HG02571 (cell line): ENCODE data around the gene SERPINB2.
A peak's percentile ranks its signal among the peaks of the same experiment; 100 is the strongest.
"Not testable (repeated sequence)": the region's sequence is repeated elsewhere in the genome, so short reads cannot be mapped to it uniquely, and the experiment has no call there.

Experiments used
- ATAC-seq: cut with Tn5 transposase; IDR thresholded peaks from one replicate; pipeline ENCODE4 v1.9.1; 2021; ENCODE audit warnings: mild to moderate bottlenecking, moderate library complexity; ENCODE audit not compliant: unreplicated experiment

SERPINB2 gene

DNA sequence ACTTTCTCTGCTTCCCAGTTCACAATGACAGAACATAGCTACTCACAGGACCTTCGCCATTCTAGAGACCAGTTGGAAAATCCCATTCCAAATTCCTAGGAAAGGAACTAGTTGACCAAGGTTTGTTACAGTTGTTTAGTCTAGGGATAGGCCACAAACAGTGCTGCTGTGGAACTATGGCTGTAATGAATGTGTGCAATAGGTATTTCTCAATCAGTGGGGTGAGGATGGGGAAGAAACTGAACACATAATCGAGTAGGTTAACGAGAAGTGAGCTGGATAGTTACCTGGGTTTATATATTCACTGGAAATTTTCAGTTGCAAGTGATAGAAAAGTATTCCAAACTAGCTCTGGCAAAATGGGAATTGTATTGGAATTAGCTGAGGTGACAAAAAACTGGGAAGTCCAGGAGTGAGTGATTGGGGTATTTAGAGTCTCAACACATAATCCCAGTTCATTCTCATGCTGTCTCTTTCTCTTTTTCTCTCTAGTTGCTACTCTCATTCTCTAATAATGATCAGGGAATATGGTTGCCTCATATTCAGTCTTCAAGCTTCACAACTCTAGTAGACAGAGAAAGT lies 43.4 kb downstream of the SERPINB2 start:
- ATAC-seq: no peak

DNA sequence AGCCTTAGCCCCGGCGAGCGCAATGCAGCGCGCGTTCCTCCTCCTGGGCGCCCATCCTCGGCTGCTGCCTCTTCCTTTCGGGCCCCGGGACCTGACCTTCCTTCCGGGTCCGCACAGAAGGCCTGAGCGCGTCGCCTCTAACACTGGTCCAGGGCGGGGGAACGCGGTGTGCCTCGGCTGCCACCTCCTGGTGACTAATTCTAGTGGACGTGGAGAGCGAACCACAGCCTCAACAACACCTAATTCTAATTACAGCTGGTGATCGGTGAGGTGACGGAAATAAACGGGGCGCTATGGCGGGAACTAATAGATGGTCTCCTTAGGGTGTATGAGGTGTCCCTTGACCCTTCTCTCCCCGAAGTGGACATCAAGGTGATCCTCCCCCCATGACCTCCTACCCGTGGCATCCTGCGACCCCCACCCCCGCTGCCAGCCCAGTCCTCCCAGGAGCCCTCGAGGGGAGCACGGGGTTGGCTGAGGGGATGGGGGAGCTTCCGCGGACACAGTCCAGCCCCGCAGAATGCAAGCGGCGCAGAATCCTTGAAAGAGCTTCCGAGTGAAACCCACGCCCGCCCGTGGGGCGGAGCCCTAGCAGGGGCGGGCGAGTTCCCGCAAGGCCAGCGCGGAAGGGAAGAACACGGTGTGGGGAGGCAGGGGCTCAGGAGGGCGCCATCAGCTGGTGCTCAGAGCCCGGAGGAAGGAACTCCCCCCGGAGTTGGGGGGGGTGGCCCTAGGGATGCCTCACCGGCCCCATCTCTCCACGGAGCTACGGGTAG lies 48.8 kb downstream of the SERPINB2 start:
- peak; percentile 97 for ATAC-seq

DNA sequence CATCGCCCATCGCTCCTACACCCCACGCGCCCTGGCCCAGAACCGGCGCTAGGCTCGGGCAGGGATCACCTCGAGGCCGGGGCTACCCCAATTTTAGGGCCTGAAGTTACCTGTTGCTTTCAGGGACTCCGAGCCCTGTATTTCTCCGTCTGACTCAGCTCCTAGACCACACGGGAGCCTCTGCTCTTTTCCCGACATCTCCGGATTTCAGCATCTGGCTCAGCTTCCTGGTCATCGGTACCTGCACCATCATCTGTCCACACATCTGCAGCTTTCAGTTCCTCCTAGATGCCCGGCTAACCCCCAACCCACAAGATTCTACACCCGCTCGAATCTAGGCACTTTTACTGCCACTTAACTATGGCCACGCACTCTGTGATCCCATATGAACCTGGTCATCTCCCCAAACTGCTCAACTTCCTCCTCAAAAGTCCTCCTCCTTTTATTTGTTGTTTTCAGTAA lies 49.5 kb downstream of the SERPINB2 start:
- peak; percentile 32 for ATAC-seq

DNA sequence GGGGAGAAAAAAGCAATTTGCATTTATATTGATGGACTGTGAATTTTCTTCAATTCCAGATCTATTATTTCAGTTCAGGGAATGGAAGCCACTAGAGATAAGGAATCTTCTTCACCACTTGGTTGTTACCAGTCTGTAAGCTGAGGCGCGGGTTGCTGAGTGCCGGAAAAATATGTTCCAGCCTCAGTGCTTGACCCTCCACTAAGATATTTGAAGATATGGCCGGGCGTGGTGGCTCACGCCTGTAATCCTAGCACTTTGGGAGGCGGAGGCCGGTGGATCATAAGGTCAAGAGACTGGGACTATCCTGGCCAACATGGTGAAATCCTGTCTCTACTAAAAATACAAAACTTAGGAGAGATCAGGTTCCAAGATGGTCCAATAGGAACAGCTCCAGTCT lies 52.5 kb downstream of the SERPINB2 start:
- no peak for ATAC-seq

DNA sequence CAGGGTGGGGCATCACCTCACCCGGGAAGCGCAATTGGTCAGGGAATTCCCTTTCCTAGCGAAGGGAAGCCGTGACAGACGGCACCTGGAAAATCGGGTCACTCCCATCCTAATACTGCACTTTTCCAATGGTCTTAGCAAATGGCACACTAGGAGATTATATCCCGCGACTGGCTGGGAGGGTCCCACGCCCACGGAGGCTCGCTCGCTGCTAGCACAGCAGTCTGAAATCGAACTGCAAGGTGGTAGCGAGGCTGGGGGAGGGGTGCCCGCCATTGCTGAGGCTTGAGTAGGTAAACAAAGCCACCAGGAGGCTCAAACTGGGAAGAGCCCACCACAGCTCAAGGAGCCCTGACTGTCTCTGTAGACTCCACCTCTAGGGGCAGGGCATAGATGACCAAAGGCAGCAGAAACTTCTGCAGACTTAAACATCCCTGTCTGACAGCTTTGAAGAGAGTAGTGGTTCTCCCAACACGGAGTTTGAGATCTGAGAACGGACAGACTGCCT lies 53.1 kb downstream of the SERPINB2 start:
- ATAC-seq: not testable (repeated sequence)

DNA sequence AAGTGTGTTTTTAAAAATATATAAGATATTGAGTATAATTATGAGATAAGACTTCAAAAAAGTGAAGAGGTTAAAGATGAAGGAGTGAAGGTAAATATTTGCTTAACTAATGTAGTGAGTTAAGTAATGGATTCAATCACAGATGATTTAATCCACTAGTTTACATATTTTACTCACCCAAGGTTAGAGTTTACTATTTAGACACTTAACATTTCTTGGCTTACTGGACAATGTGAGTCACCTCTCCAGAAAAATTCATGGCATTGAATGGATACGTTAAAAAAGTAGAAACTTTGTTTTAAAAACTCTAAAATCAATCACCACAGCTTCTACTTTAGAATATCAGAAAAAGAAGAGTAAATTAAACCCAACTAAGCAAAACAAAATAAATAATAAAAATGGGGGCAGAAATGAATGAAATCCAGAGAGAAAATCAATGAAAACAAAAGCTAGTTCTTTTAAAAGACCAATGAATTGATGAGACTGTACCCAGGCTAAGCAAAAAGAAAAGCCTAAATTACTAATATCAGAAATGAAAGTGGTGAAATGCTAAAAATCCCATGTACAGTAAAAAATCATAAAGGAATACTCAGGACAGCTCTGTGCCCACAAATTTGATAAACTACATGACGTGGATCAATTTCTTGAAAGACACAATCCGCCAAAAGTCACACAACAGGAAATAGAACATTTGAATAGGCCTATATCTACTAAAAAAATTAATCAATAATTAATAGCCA lies 59.7 kb downstream of the SERPINB2 start:
- ATAC-seq: no peak

DNA sequence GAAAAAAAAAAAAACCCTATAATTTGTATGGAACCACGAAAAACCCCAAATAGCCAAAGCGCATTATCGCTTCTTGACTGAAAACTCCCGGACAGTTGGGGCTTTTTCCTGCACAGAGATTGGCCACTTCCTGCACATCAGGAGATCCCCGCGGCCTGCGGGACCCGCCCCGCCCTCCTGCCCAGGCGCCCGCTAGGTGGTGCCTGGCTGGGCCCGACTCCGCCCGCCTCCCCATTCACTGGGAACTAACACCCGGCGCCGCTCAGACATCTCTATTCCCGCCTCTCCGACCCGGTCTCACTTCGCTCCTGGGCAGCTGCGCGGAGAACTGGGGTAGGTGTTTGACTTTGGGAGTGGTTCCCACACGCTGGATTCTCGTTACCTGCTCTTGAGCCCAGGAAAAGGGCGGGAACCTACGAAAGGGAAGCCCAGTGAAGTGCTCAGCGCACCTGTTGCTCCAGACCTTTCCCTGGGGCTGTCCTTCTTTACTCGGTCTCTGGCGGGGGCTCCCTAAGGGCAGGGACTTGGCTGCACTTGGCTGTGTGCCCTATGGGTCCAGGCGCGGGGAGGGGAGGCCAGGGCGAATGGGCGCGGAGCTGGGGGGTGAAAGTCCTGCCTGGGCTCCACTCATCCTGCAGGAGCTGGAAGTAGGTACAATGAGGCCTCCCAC lies 61.7 kb downstream of the SERPINB2 start, which contains the start of gene HMSD:
TSS of gene HMSD (plus strand) at position 234 of the 670 bp plus-strand sequence. CDS start 4,155 bp downstream, outside the sequence.
- ATAC-seq: peak; percentile 95

DNA sequence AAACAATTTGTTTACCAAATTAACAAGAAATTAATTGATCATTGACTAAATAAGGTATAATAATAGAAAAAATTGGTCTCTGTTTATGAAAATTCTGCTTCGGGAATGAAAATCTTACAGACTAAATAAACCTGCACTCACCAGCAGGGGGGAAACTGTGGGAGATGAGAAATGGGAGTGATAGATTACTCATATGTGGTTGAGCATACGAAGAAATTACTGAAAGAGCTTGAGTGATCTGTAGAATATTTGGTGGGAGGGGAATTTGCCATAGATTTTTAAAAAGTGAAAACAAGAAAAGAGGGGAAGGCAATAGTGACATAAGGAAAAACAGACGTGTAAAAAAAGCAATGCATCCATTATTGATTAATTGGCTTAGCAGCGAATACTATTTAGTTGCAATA lies 63.8 kb downstream of the SERPINB2 start:
- no peak for ATAC-seq
